SK-MEL-5 (cell line): ENCODE data around the gene ADAMTSL5. TPM values are rescaled to one million over a fixed set of nuclear protein-coding genes. Genes with fewer than 3 reads are reported as not detected.

Experiments
- DNase-seq: peaks from one replicate; pipeline ENCODE4 v3.0.0-alpha.2; 2016; ENCODE audit warnings: low read depth, low spot score
- in situ Hi-C: cut with HindIII; loops from 2 replicates; pipeline ENCODE4 v1.10.0; 2016; ENCODE audit warnings: low sequenced_read_pairs, high pct_unique_total_duplicates, low pct_unique_long_range_greater_than_20kb
- total RNA-seq: library from RNA; depleted of rRNA; stranded (reverse); fragments of >200 nt; shearing (Covaris generic); gene quantifications from 2 replicates; pipeline ENCODE4 v1.2.3, GENCODE V29; 2014

ADAMTSL5 gene
- total RNA-seq, 1 experiment from 2014 or later = 2.8 TPM

- in situ Hi-C loops = no loop called here
- no peak for DNase-seq
Measured at GRCh38 chr19:1475751-1476437, 36.9 kb downstream of the ADAMTSL5 start.

DNA sequence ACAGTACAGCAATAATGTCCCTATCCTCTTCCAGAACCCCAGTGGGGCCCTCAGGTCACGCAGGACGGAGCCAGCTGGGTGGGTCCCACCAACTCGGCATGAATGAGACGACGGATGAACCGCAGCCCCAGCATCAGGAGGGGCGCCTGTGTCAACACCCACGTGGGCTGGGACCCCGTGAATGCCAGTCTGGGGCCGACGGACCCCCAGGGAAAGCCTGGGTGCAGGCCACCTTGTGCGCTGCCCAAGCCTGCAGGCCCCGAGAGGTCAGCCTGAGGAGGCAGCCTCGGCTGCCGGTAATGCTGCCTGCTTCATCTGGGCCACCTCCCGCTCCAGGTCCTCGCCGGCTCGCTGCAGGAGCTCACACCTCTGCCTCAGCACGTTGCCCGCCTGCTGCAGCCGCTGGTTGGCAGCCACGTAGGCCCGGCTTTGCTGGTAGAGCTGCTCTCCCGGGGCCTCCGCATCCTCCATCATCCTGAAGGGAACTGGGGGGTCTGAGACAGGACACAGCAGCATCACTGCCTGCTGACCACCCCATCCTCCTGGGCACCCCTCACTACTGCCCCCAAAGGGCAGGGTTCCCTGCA is 38.0 kb downstream of the ADAMTSL5 start:
- in situ Hi-C loops = no loop called here
- no peak for DNase-seq

- DNase-seq = no peak
- in situ Hi-C loops = no loop called here
Measured at GRCh38 chr19:1474011-1474764, 38.6 kb downstream of the ADAMTSL5 start.

DNA sequence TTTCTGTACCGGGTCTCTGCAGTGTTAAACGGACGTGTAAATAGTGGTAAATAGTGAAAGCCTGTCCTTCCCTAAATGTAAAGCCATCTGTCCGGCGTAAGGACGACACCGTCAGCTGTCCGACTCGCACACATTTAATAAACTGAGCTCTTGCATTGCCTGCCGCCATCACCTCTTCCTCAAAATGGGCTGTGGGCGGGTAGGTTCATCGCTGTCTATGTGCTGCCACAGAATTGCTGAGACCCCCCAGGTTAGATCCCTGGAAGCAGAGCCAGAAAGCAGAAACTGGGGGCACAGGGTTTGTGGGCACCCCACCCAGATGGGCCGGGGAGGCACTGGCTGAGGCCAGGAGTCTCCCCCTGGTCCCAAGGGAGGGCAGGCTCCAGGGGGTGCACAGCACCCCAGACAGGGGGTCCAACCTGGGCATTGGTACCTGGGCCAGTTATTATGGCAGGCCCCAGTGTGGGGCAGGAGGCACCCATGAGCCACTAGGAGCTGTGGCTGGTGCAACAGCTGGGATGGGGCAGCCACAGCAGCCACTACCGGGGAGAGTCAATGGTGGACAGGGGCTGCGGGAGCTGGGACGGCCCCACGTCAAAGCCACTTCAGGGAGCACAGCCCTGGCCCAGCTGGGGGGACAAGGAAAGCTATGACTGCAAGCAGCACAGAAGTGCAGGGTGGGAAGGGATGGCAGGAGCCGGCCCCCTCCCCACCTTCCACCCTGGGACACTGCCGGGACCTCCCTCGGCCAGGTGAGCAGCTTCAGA is 39.6 kb downstream of the ADAMTSL5 start:
- DNase-seq = no peak
- in situ Hi-C loops = no loop called here

GRCh38 chr19:1472231-1473084 is 40.4 kb downstream of the ADAMTSL5 start:
- DNase-seq = no peak
- in situ Hi-C loops = no loop called here

- no peak for DNase-seq
- in situ Hi-C loops = no loop called here
Measured at GRCh38 chr19:1471515-1472160, 41.2 kb downstream of the ADAMTSL5 start.

DNA sequence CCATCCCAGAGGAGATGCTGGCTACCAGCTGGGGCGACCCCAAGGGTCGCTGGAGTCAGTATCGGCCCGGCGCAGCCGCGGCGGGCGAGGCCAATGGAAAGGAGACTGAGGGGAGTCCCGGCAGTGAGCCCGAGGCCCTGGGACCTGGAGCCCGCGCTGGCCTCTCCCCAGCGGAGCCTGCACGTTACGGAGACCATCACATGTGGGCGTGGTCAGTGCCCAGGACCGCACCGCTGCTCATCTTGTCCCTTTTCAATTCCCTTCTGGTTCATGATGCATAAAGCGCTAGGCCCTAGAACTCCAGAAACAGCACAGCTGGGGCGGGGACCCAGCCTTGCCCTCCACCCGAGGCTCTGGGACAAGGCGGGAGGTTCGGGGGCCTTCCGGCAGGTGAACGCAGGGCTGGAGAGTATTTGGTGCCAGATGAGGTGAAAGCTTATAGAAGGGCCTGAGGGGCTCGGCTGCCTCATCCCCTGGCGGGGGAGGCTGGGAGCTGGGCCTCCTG is 41.8 kb downstream of the ADAMTSL5 start:
- in situ Hi-C loops = no loop called here
- no peak for DNase-seq

GRCh38 chr19:1470305-1471009 is 42.4 kb downstream of the ADAMTSL5 start:
- no peak for DNase-seq
- in situ Hi-C loops = no loop called here

DNA sequence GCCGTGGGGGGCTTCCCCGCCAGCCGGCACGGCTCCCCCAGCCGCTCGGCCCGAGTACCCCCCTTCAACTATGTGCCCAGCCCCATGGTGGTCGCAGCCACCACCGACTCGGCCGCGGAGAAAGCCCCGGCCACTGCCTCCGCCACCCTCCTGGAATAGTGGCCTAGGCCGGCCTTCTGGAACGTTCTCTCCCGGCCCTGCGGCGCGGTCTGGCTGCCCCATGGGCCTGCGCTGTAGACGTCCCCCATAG is 42.8 kb downstream of the ADAMTSL5 start:
- no peak for DNase-seq
- in situ Hi-C loops = no loop called here

DNA sequence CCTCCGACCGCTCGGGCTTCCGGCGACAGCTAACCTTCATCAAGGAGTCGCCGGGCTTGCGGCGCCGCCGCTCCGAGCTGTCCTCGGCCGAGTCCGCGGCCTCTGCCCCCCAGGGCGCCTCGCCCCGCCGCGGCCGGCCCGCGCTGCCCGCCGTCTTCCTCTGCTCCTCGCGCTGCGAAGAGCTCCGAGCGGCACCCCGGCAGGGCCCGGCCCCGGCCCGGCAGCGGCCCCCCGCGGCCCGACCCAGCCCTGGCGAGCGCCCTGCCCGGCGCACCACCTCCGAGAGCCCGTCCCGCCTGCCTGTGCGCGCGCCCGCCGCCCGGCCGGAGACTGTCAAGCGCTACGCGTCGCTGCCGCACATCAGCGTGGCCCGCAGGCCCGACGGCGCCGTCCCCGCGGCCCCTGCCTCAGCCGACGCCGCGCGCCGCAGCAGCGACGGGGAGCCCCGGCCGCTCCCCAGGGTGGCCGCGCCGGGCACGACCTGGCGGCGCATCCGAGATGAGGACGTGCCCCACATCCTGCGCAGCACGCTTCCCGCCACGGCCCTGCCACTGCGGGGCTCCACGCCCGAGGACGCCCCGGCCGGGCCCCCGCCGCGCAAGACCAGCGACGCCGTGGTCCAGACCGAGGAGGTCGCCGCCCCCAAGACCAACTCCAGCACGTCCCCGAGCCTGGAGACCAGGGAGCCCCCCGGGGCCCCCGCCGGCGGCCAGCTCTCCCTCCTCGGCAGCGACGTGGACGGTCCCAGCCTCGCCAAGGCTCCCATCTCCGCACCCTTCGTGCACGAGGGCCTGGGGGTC is 43.4 kb downstream of the ADAMTSL5 start:
- in situ Hi-C loops = no loop called here
- no peak for DNase-seq

GRCh38 chr19:1468821-1469254 is 44.0 kb downstream of the ADAMTSL5 start:
- no peak for DNase-seq
- in situ Hi-C loops = no loop called here

DNA sequence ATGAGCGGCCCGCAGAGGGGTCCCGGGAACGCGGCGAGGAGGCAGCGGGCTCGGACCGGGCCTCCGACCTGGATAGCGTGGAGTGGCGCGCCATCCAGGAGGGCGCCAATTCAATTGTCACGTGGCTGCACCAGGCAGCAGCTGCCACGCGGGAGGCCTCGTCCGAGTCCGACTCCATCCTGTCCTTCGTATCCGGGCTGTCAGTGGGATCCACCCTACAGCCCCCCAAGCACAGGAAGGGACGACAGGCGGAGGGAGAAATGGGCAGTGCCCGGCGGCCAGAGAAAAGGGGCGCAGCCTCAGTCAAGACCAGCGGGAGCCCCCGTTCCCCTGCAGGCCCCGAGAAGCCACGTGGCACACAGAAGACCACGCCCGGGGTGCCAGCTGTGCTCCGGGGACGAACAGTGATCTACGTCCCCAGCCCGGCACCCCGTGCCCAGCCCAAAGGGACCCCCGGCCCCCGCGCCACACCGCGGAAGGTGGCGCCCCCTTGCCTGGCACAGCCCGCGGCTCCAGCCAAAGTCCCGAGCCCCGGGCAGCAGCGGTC is 44.5 kb downstream of the ADAMTSL5 start:
- DNase-seq = no peak
- in situ Hi-C loops = no loop called here

DNA sequence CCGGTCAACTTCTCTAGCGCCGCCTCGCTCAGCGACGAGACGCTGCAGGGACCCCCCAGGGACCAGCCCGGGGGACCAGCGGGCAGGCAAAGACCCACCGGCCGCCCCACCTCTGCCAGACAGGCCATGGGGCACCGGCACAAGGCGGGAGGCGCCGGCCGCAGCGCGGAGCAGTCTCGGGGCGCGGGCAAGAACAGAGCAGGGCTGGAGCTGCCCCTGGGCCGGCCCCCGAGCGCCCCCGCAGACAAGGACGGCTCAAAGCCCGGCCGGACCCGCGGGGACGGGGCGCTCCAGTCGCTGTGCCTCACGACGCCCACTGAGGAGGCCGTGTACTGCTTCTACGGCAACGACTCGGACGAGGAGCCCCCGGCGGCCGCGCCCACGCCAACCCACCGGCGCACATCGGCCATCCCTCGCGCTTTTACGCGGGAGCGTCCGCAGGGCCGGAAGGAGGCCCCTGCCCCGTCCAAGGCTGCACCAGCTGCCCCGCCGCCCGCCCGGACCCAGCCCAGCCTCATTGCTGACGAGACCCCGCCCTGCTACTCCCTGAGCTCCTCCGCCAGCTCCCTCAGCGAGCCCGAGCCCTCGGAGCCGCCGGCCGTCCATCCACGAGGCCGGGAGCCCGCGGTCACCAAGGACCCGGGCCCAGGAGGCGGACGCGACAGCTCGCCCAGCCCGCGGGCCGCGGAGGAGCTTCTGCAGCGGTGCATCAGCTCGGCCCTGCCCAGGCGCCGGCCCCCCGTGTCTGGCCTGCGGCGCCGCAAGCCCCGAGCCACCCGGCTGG is 45.1 kb downstream of the ADAMTSL5 start:
- in situ Hi-C loops = no loop called here

DNA sequence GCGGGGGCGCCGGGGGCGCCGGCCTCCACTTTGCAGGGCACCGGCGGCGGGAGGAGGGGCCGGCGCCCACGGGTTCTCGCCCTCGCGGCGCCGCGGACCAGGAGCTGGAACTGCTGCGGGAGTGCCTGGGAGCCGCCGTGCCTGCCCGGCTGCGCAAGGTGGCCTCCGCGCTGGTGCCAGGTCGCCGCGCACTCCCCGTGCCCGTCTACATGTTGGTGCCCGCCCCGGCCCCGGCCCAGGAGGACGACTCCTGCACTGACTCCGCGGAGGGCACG is 45.7 kb downstream of the ADAMTSL5 start:
- DNase-seq = no peak
- in situ Hi-C loops = no loop called here

More for the DNA sequence above, 45.1 kb downstream of the ADAMTSL5 start:
- DNase-seq = no peak
